Camera-type eye (tissue), 1 donor: ENCODE results near the gene MEN1. TPM values are rescaled to one million over a fixed set of nuclear protein-coding genes. Genes with fewer than 3 reads are reported as not detected.

Experiments used
- total RNA-seq: library from RNA; depleted of rRNA; stranded (reverse); fragments of >200 nt; gene quantifications from one replicate; pipeline ENCODE4 v1.2.3, GENCODE V29; 2014

MEN1 gene
- total RNA-seq, result 24.4 TPM

DNA sequence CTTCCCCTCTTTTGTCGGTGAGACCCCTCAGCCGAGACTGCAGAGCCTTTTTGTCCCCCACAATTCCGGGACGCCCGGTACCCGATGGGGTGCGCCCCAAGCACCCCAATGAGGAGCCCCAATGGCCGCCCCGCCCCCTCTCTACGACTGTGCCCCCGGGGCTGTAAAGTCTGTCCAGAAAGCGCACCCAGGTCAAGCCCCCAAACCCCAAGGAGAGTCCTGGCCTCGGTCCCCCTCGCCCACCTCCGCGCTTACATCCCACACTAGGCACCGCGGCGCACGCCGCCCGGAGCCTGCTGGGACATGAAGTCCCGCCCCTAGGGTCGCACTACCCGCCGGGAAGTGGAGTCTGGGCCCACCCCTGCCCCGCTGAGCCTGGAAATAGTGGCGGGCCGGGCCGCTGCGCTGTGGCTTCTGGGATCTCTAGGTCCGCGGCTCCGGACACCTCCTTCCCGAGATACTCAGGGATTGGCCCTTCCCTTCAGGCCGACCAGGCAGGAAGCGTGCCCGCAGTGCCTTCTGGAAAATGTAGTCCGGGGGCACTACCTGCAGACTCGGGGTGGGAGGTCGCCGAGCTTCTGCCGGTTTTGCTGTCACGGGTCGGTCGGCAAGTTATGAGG lies at the start of gene MEN1:
Gene MEN1 (minus strand): TSS at position 281 of the 620 bp plus-strand sequence. CDS start 442 bp downstream, outside the sequence.

GRCh38 chr11:64844330-64845128 lies 34.2 kb upstream of the MEN1 start, which contains the start of gene CDC42BPG:
TSS of gene CDC42BPG (minus strand) at chr11:64844653. CDS start at chr11:64844569, 84 bp downstream.

GRCh38 chr11:64803158-64803845 lies 7.0 kb downstream of the MEN1 start, which contains the start of gene MAP4K2:
TSS of gene MAP4K2 (minus strand) at chr11:64803214. CDS start at chr11:64803149, 65 bp downstream.

GRCh38 chr11:64778473-64779298 lies 31.7 kb downstream of the MEN1 start, which contains the start of gene SF1:
TSS of gene SF1 (minus strand) at chr11:64778542. CDS start at chr11:64778392, 150 bp downstream.

GRCh38 chr11:64759722-64760719 lies 50.3 kb downstream of the MEN1 start, which contains the start of gene PYGM:
TSS of gene PYGM (minus strand) at chr11:64759974. CDS start at chr11:64759898, 76 bp downstream.

Other genes starting within 250 kb of the MEN1 start
- not detected for gene SLC22A12, start 219.3 kb downstream of the MEN1 start, total RNA-seq
- 83.9 TPM for gene NRXN2, start 87.4 kb downstream of the MEN1 start, total RNA-seq
- 10.9 TPM for gene RASGRP2, start 66.4 kb downstream of the MEN1 start, total RNA-seq
- 24.2 TPM for gene PYGM, start 50.6 kb downstream of the MEN1 start, total RNA-seq
- 215 TPM for gene SF1, start 32.0 kb downstream of the MEN1 start, total RNA-seq
- 15.7 TPM for gene MAP4K2, start 7.3 kb downstream of the MEN1 start, total RNA-seq
- 2.4 TPM for gene CDC42BPG, start 34.1 kb upstream of the MEN1 start, total RNA-seq
- gene EHD1, start 68.1 kb upstream of the MEN1 start, total RNA-seq, result 64.3 TPM
- gene ATG2A, start 106.7 kb upstream of the MEN1 start, total RNA-seq, result 15.8 TPM
- 23.0 TPM for gene PPP2R5B, start 114.1 kb upstream of the MEN1 start, total RNA-seq
- not detected for gene GPHA2, start 125.3 kb upstream of the MEN1 start, total RNA-seq
- not detected for gene MAJIN, start 161.6 kb upstream of the MEN1 start, total RNA-seq
- gene BATF2, start 186.4 kb upstream of the MEN1 start, total RNA-seq, result 0.16 TPM
- gene ARL2, start 203.6 kb upstream of the MEN1 start, total RNA-seq, result 76.0 TPM
- 15.1 TPM for gene SNX15, start 216.9 kb upstream of the MEN1 start, total RNA-seq
- 6.2 TPM for gene SAC3D1, start 230.7 kb upstream of the MEN1 start, total RNA-seq
- gene NAALADL1, start 248.0 kb upstream of the MEN1 start, total RNA-seq, result 22.0 TPM